Activated CD4-positive, CD25-positive, alpha-beta regulatory T cell treated with anti-CD3 and anti-CD28 coated beads, Interleukin-2, amount 50 U/mL, for 16 hours (primary cell): ENCODE results near the gene CAP2.
"Not testable (repeated sequence)": the region's sequence is repeated elsewhere in the genome, so short reads cannot be mapped to it uniquely, and the experiment has no call there.

Experiments used
- DNase-seq: peaks from one replicate; pipeline ENCODE4 v3.0.0-alpha.2; 2020; ENCODE audit warnings: low read depth, low spot score

Gene CAP2

GRCh38 chr6:17580518-17581048, 187.2 kb downstream of the CAP2 start:
- no peak for DNase-seq

- not testable (repeated sequence) for DNase-seq
These were observed 187.9 kb downstream of the CAP2 start for GRCh38 chr6:17581282-17581681.

- DNase-seq: no peak
These were observed 190.4 kb downstream of the CAP2 start for GRCh38 chr6:17583811-17584210.

GRCh38 chr6:17584241-17584803, 190.9 kb downstream of the CAP2 start:
- DNase-seq: no peak

GRCh38 chr6:17585766-17586490, 192.5 kb downstream of the CAP2 start:
- DNase-seq: no peak

GRCh38 chr6:17586623-17587022, 193.2 kb downstream of the CAP2 start:
- not testable (repeated sequence) for DNase-seq

GRCh38 chr6:17588011-17588410, 194.6 kb downstream of the CAP2 start:
- DNase-seq: no peak

- DNase-seq: no peak
These were observed 196.2 kb downstream of the CAP2 start for GRCh38 chr6:17589406-17590096.

GRCh38 chr6:17591287-17591686, 197.9 kb downstream of the CAP2 start:
- no peak for DNase-seq

GRCh38 chr6:17593246-17593645, 199.9 kb downstream of the CAP2 start:
- no peak for DNase-seq

GRCh38 chr6:17596085-17596484, 202.7 kb downstream of the CAP2 start:
- no peak for DNase-seq

GRCh38 chr6:17599877-17600526, 206.6 kb downstream of the CAP2 start, which contains the start of gene FAM8A1:
FAM8A1 (plus strand) TSS chr6:17600302; CDS start chr6:17600410, 108 bp downstream.
- DNase-seq: peak; percentile 90

GRCh38 chr6:17600527-17601385, 207.4 kb downstream of the CAP2 start:
- no peak for DNase-seq

- DNase-seq: no peak
These were observed 207.9 kb downstream of the CAP2 start for GRCh38 chr6:17601386-17601703.

- DNase-seq: no peak
These were observed 209.5 kb downstream of the CAP2 start for GRCh38 chr6:17602888-17603287.

GRCh38 chr6:17606606-17607005, 213.2 kb downstream of the CAP2 start:
- DNase-seq: no peak
